Esophagus muscularis mucosa (tissue), 3 donors: ENCODE results near the gene PGK1.
A peak's percentile ranks its signal among the peaks of the same experiment; 100 is the strongest.

Source experiments
- CTCF ChIP-seq, 3 experiments: fragments of 200-600 bp in 2 of 3; fragments of 450-650 bp in 1 of 3; sonication (generic) in 2 of 3; IDR thresholded peaks; one replicate each; pipeline ENCODE4 v1.5.1; 2017 to 2019; ENCODE audit warnings: antibody characterized with exemption in 3 of 3, mild to moderate bottlenecking in 2 of 3, moderate library complexity in 1 of 3
- POLR2A ChIP-seq: fragments of 450-650 bp; IDR thresholded peaks from one replicate; pipeline ENCODE4 v1.6.1; 2017; ENCODE audit warnings: antibody characterized with exemption, moderate library complexity, mild to moderate bottlenecking, low read depth

- TF ChIP-seq POLR2A (no peak), CTCF (IDR thresholded peaks at IDR 0.05) (peak in 1 of 3 experiments; percentile 7)
Measured at GRCh38 chrX:78124307-78124706, 20.3 kb downstream of the PGK1 start.
